Smooth muscle cell (in vitro differentiated cells): ENCODE data around the gene SOX11. TPM values are rescaled to one million over a fixed set of nuclear protein-coding genes. Genes with fewer than 3 reads are reported as not detected.
A peak's percentile ranks its signal among the peaks of the same experiment; 100 is the strongest.

Source experiments
- DNase-seq: peaks from one replicate; lab custom pipeline; 2025; ENCODE audit not compliant: unreplicated experiment; lab: John Stamatoyannopoulos, UW
- H2AFZ ChIP-seq: fragments of 200-600 bp; sonication (generic); 2 replicates; pipeline ENCODE4 v1.6.0; 2016; ENCODE audit warnings: antibody characterized with exemption, low read depth, mild to moderate bottlenecking
- H3F3A ChIP-seq: fragments of 200-600 bp; sonication (generic); 2 replicates; pipeline ENCODE4 v1.6.0; 2017; ENCODE audit warnings: antibody characterized with exemption, low read depth
- H3K27ac ChIP-seq: fragments of 200-600 bp; sonication (generic); 2 replicates; pipeline ENCODE4 v1.5.1; 2016; ENCODE audit warnings: low read depth, mild to moderate bottlenecking
- H3K27me3 ChIP-seq: fragments of 200-600 bp; sonication (generic); 2 replicates; pipeline ENCODE4 v1.6.1; 2016; ENCODE audit warnings: low read depth, mild to moderate bottlenecking
- H3K36me3 ChIP-seq: fragments of 200-600 bp; sonication (generic); 2 replicates; pipeline ENCODE4 v1.5.1; 2016; ENCODE audit warnings: low read depth
- H3K4me1 ChIP-seq: fragments of 200-600 bp; sonication (generic); 2 replicates; pipeline ENCODE4 v1.5.1; 2016; ENCODE audit warnings: low read depth
- H3K4me2 ChIP-seq: fragments of 200-600 bp; sonication (generic); 2 replicates; pipeline ENCODE4 v1.6.0; 2016; ENCODE audit warnings: mild to moderate bottlenecking
- H3K4me3 ChIP-seq: fragments of 200-600 bp; sonication (generic); 2 replicates; pipeline ENCODE4 v1.5.1; 2016; ENCODE audit warnings: mild to moderate bottlenecking
- H3K79me2 ChIP-seq: fragments of 200-600 bp; sonication (generic); 2 replicates; pipeline ENCODE4 v1.6.0; 2016; ENCODE audit warnings: low read depth, mild to moderate bottlenecking
- H3K9ac ChIP-seq: fragments of 200-600 bp; sonication (generic); 2 replicates; pipeline ENCODE4 v1.6.0; 2016; ENCODE audit warnings: low read depth
- H3K9me3 ChIP-seq: fragments of 200-600 bp; sonication (generic); replicated peaks from 2 replicates; pipeline ENCODE4 v1.5.1; 2016; ENCODE audit warnings: low read depth
- H4K20me1 ChIP-seq: fragments of 200-600 bp; sonication (generic); 2 replicates; pipeline ENCODE4 v1.6.0; 2016; ENCODE audit warnings: low read depth
- WGBS: methylation state at CpG from one replicate; pipeline ENCODE4 v1.1.7; 2016; ENCODE audit warnings: low lambda C conversion rate; 5-methylcytosine and 5-hydroxymethylcytosine counted together
- polyA plus RNA-seq: library from polyadenylated mRNA; unstranded; fragments of >200 nt; fragmentation: Nextera tagmentation; extraction: Ambion mirVana; gene quantifications from 2 replicates; pipeline ENCODE4 v1.2.1, GENCODE V29; 2016
- total RNA-seq: library from RNA; depleted of rRNA; stranded (reverse); fragments of >200 nt; gene quantifications from 2 replicates; pipeline ENCODE4 v1.2.3, GENCODE V29; 2014
- TF ChIP-seq, protein P1 (sequence below): fragments of 200-600 bp; sonication (generic); IDR thresholded peaks from 2 replicates; pipeline ENCODE4 v1.5.1; 2017; ENCODE audit warnings: borderline replicate concordance, mild to moderate bottlenecking, antibody characterized with exemption; ENCODE audit not compliant: insufficient read depth, poor library complexity, severe bottlenecking

The SOX11 gene
- total and polyA plus RNA-seq, 2 experiments from 2014 or later: 4.7 to 20.5 TPM

GRCh38 chr2:5719629-5720334, 27.6 kb downstream of the SOX11 start:
- WGBS: 94% methylated on average over 4 of the region's 4 CpGs
- H3K9me3 ChIP-seq: no peaks in the 10 kb centered on the region
- no peak for DNase-seq

DNA sequence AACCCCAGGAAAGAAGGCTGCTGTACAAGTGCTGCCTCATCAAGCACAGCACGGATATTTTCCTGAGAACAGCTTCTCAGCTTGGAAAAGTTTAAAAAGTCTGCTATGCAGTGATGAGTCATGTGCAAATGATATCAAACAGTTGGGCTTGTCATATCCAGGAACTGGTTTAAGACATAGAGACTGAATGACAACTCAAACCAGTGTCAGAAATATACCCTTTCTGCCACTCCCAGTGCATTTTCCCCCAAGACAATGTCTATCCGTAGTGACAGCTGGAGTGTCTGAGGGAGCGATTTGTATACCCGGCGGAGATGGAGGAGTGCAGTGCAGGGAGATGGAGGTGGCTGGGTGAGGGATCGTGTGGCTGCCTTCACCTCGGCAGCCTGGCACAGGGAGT, 28.2 kb downstream of the SOX11 start:
- Histone ChIP-seq H2AFZ (no peak overlapping the region), H3K27ac (no peak overlapping the region), H3K4me1 (no peaks in the 10 kb centered on the region), H3K27me3 (no peaks in the 10 kb centered on the region), H3K9me3 (no peaks in the 10 kb centered on the region), H3F3A (no peaks in the 10 kb centered on the region), H3K9ac (no peak overlapping the region), H3K79me2 (no peaks in the 10 kb centered on the region), H3K4me3 (no peak overlapping the region), H3K4me2 (peak overlapping the region; percentile 51), H3K36me3 (no peaks in the 10 kb centered on the region), H4K20me1 (no peaks in the 10 kb centered on the region)
- TF ChIP-seq, protein P1, sequence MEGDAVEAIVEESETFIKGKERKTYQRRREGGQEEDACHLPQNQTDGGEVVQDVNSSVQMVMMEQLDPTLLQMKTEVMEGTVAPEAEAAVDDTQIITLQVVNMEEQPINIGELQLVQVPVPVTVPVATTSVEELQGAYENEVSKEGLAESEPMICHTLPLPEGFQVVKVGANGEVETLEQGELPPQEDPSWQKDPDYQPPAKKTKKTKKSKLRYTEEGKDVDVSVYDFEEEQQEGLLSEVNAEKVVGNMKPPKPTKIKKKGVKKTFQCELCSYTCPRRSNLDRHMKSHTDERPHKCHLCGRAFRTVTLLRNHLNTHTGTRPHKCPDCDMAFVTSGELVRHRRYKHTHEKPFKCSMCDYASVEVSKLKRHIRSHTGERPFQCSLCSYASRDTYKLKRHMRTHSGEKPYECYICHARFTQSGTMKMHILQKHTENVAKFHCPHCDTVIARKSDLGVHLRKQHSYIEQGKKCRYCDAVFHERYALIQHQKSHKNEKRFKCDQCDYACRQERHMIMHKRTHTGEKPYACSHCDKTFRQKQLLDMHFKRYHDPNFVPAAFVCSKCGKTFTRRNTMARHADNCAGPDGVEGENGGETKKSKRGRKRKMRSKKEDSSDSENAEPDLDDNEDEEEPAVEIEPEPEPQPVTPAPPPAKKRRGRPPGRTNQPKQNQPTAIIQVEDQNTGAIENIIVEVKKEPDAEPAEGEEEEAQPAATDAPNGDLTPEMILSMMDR: no peak
- DNase-seq: no peak
- WGBS: 68% methylated on average over 7 of the region's 7 CpGs

More at GRCh38 chr2:5719629-5720334, 27.6 kb downstream of the SOX11 start:
- Histone ChIP-seq H4K20me1 (no peaks in the 10 kb centered on the region), H3K36me3 (no peaks in the 10 kb centered on the region), H3K27ac (no peak overlapping the region), H3K79me2 (no peaks in the 10 kb centered on the region), H3K27me3 (no peaks in the 10 kb centered on the region), H3K4me1 (no peaks in the 10 kb centered on the region), H3K9ac (no peak overlapping the region), H3K4me3 (no peak overlapping the region), H3F3A (no peaks in the 10 kb centered on the region), H3K4me2 (no peak overlapping the region), H2AFZ (no peak overlapping the region)
- TF ChIP-seq, protein P1: no peak

DNA sequence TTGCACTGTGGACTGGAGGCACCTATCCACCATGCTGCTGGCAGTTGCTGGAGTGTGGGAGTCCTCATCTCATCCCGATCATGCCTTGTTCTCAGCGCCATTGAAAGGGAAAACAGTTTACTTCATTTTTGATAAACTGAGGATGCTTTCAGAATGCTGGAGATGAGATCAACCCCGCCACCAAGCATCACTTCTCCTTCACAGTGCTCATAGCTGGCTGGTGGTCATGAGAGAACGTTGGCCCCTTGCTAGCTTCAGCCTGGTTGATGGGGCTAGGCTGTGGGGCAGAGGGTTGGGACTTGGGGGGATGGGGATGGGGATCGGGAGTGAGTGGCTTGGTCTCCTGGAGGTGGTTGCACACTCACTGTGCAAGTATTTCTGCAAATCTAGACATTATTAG, 30.1 kb downstream of the SOX11 start:
- no peaks in the 10 kb centered on the region for H3K36me3 ChIP-seq
- H2AFZ ChIP-seq: no peak overlapping the region
- no peak overlapping the region for H3K4me3 ChIP-seq
- DNase-seq: no peak
- TF ChIP-seq, protein P1: no peak
- H3K4me2 ChIP-seq: no peak overlapping the region
- no peaks in the 10 kb centered on the region for H3K79me2 ChIP-seq
- 94% methylated on average over 5 of the region's 5 CpGs for WGBS
- H3K4me1 ChIP-seq: peaks cover 8% of the 10 kb centered on the region
- no peak overlapping the region for H3K27ac ChIP-seq
- no peaks in the 10 kb centered on the region for H3F3A ChIP-seq
- no peak overlapping the region for H3K9ac ChIP-seq
- H3K9me3 ChIP-seq: no peaks in the 10 kb centered on the region
- H3K27me3 ChIP-seq: no peaks in the 10 kb centered on the region
- no peaks in the 10 kb centered on the region for H4K20me1 ChIP-seq
